AG09309 (cell line): ENCODE measurements around the gene PPP2R5D.

Source experiments
- DNase-seq: peaks from one replicate; pipeline ENCODE4 v3.0.0-alpha.2; 2010; ENCODE audit warnings: low read depth
- H3K4me3 ChIP-seq: 2 replicates; pipeline ENCODE4 v1.5.1; 2011; ENCODE audit warnings: mild to moderate bottlenecking, low read depth, low read length, moderate library complexity; ENCODE audit not compliant: control insufficient read depth
- CTCF ChIP-seq: IDR thresholded peaks from 2 replicates; pipeline ENCODE4 v1.5.1; 2011; ENCODE audit warnings: mild to moderate bottlenecking, low read depth, low read length, inconsistent platforms; ENCODE audit not compliant: insufficient read depth, control insufficient read depth; ENCODE audit errors: missing control alignments

PPP2R5D gene

GRCh38 chr6:42970871-42971612 is 13.3 kb upstream of the PPP2R5D start:
- H3K4me3 ChIP-seq = no peak overlapping the region
- no peak for DNase-seq
- no peak for TF ChIP-seq CTCF

GRCh38 chr6:42971746-42972327 is 12.5 kb upstream of the PPP2R5D start:
- DNase-seq = no peak
- no peak overlapping the region for H3K4me3 ChIP-seq
- no peak for TF ChIP-seq CTCF

GRCh38 chr6:42973926-42974325 is 10.4 kb upstream of the PPP2R5D start:
- H3K4me3 ChIP-seq = no peak overlapping the region
- DNase-seq = no peak
- TF ChIP-seq CTCF = no peak

GRCh38 chr6:42974919-42975505 is 9.4 kb upstream of the PPP2R5D start:
- TF ChIP-seq CTCF = no peak
- DNase-seq = no peak
- no peak overlapping the region for H3K4me3 ChIP-seq

GRCh38 chr6:42978487-42978838 is 5.9 kb upstream of the PPP2R5D start:
- DNase-seq = no peak
- peak overlapping the region; percentile 94 for H3K4me3 ChIP-seq
- no peak for TF ChIP-seq CTCF

GRCh38 chr6:42978839-42979522 is 5.4 kb upstream of the PPP2R5D start, which contains the start of gene PEX6:
Gene PEX6 (minus strand): TSS chr6:42979181. CDS start chr6:42979150, 31 bp downstream.
- DNase-seq = peak; percentile 17
- TF ChIP-seq CTCF = no peak

More at GRCh38 chr6:42978839-42979522, 5.4 kb upstream of the PPP2R5D start, which contains the start of gene PEX6:
- peak within 1 kb of the TSS; percentile 94 for H3K4me3 ChIP-seq
